ENCODE data around the gene USP13. TPM values are rescaled to one million over a fixed set of nuclear protein-coding genes. Genes with fewer than 3 reads are reported as not detected.

Gene USP13
- total and polyA plus RNA-seq, 5 donors from 2014 or later: 3.2 to 6.5 (median 3.7) TPM

- no peak overlapping the region for H3K4me3 ChIP-seq (ENCODE audit: low read depth, low read length)
- no peak overlapping the region for H3K27ac Mint-ChIP-seq
- ATAC-seq (ENCODE audit: low read depth in 2 of 2) (no peak), DNase-seq (no peak)
- no peak overlapping the region for H3K27ac ChIP-seq (ENCODE audit: insufficient read depth, low read length, poor library complexity, severe bottlenecking)
- H3K4me3 Mint-ChIP-seq: no peak overlapping the region
- H3K27me3 Mint-ChIP-seq: no peaks in the 10 kb centered on the region
- no peaks in the 10 kb centered on the region for H3K4me1 ChIP-seq (ENCODE audit: control insufficient read depth, insufficient read depth, low read length, poor library complexity, severe bottlenecking)
- peaks cover 6% of the 10 kb centered on the region for H3K36me3 Mint-ChIP-seq
- no peaks in the 10 kb centered on the region for H3K36me3 ChIP-seq (ENCODE audit: control insufficient read depth, insufficient read depth, low read length)
- H3K9me3 Mint-ChIP-seq: peaks cover 0 to under 1% (median 0%) of the 10 kb centered on the region in 7 donors
- no peaks in the 10 kb centered on the region for H3K27me3 ChIP-seq (ENCODE audit: control insufficient read depth, insufficient read depth, low read length)
- H3K4me1 Mint-ChIP-seq: peaks cover 0 to 8% (median 5%) of the 10 kb centered on the region in 4 donors
- no peaks in the 10 kb centered on the region for H3K9me3 ChIP-seq (ENCODE audit: control insufficient read depth in 2 of 2, low read length in 2 of 2)
These were observed 19.0 kb downstream of the USP13 start for GRCh38 chr3:179671747-179672242.

GRCh38 chr3:179672918-179673317, 20.1 kb downstream of the USP13 start:
- Mint-ChIP-seq H3K4me1 (peaks cover 0 to 8% (median 5%) of the 10 kb centered on the region in 4 donors), H3K27me3 (no peaks in the 10 kb centered on the region), H3K4me3 (no peak overlapping the region), H3K36me3 (peaks cover 6% of the 10 kb centered on the region), H3K9me3 (no peaks in the 10 kb centered on the region), H3K27ac (no peak overlapping the region)
- no peaks in the 10 kb centered on the region for H3K27me3 ChIP-seq (ENCODE audit: control insufficient read depth, insufficient read depth, low read length)
- no peak overlapping the region for H3K27ac ChIP-seq (ENCODE audit: insufficient read depth, low read length, poor library complexity, severe bottlenecking)
- H3K4me1 ChIP-seq (ENCODE audit: control insufficient read depth, insufficient read depth, low read length, poor library complexity, severe bottlenecking): no peaks in the 10 kb centered on the region
- H3K9me3 ChIP-seq (ENCODE audit: control insufficient read depth in 2 of 2, low read length in 2 of 2): no peaks in the 10 kb centered on the region
- no peaks in the 10 kb centered on the region for H3K36me3 ChIP-seq (ENCODE audit: control insufficient read depth, insufficient read depth, low read length)
- ATAC-seq (ENCODE audit: low read depth in 2 of 2) (no peak), DNase-seq (no peak)
- H3K4me3 ChIP-seq (ENCODE audit: low read depth, low read length): no peak overlapping the region

GRCh38 chr3:179673523-179673922, 20.7 kb downstream of the USP13 start:
- Histone ChIP-seq H3K4me3 (ENCODE audit: low read depth, low read length) (no peak overlapping the region), H3K9me3 (ENCODE audit: control insufficient read depth in 2 of 2, low read length in 2 of 2) (no peaks in the 10 kb centered on the region), H3K4me1 (ENCODE audit: control insufficient read depth, insufficient read depth, low read length, poor library complexity, severe bottlenecking) (no peaks in the 10 kb centered on the region), H3K27ac (ENCODE audit: insufficient read depth, low read length, poor library complexity, severe bottlenecking) (no peak overlapping the region), H3K36me3 (ENCODE audit: control insufficient read depth, insufficient read depth, low read length) (no peaks in the 10 kb centered on the region), H3K27me3 (ENCODE audit: control insufficient read depth, insufficient read depth, low read length) (no peaks in the 10 kb centered on the region)
- no peak overlapping the region for H3K4me3 Mint-ChIP-seq
- H3K27me3 Mint-ChIP-seq: no peaks in the 10 kb centered on the region
- peak overlapping the region in 1 of 3 donors; percentile 0 for H3K27ac Mint-ChIP-seq
- DNase-seq: no peak
- ATAC-seq (ENCODE audit: low read depth in 2 of 2): no peak
- H3K4me1 Mint-ChIP-seq: peaks cover 0 to 7% (median 4%) of the 10 kb centered on the region in 4 donors
- H3K9me3 Mint-ChIP-seq: no peaks in the 10 kb centered on the region
- H3K36me3 Mint-ChIP-seq: peaks cover 6% of the 10 kb centered on the region

GRCh38 chr3:179676081-179676480, 23.2 kb downstream of the USP13 start:
- H3K9me3 ChIP-seq (ENCODE audit: control insufficient read depth in 2 of 2, low read length in 2 of 2): no peaks in the 10 kb centered on the region
- H3K27ac ChIP-seq (ENCODE audit: insufficient read depth, low read length, poor library complexity, severe bottlenecking): no peak overlapping the region
- Mint-ChIP-seq H3K27ac (peak overlapping the region in 1 of 3 donors; percentile 17), H3K4me1 (peaks cover 0 to 7% (median under 1%) of the 10 kb centered on the region in 4 donors), H3K9me3 (no peaks in the 10 kb centered on the region), H3K27me3 (no peaks in the 10 kb centered on the region), H3K4me3 (no peak overlapping the region), H3K36me3 (no peaks in the 10 kb centered on the region)
- DNase-seq (no peak), ATAC-seq (ENCODE audit: low read depth in 2 of 2) (no peak)
- no peaks in the 10 kb centered on the region for H3K4me1 ChIP-seq (ENCODE audit: control insufficient read depth, insufficient read depth, low read length, poor library complexity, severe bottlenecking)
- no peaks in the 10 kb centered on the region for H3K27me3 ChIP-seq (ENCODE audit: control insufficient read depth, insufficient read depth, low read length)
- no peaks in the 10 kb centered on the region for H3K36me3 ChIP-seq (ENCODE audit: control insufficient read depth, insufficient read depth, low read length)
- no peak overlapping the region for H3K4me3 ChIP-seq (ENCODE audit: low read depth, low read length)

GRCh38 chr3:179677884-179678283, 25.0 kb downstream of the USP13 start:
- peaks cover 4% of the 10 kb centered on the region for H3K36me3 Mint-ChIP-seq

GRCh38 chr3:179681492-179682263, 28.8 kb downstream of the USP13 start:
- no peak overlapping the region for H3K4me3 ChIP-seq (ENCODE audit: low read depth, low read length)
- Mint-ChIP-seq H3K36me3 (peaks cover 13% of the 10 kb centered on the region), H3K9me3 (no peaks in the 10 kb centered on the region), H3K4me1 (peaks cover 0 to 6% (median 2%) of the 10 kb centered on the region in 4 donors), H3K4me3 (no peak overlapping the region), H3K27ac (no peak overlapping the region), H3K27me3 (no peaks in the 10 kb centered on the region)
- ATAC-seq (ENCODE audit: low read depth in 2 of 2): no peak
- H3K4me1 ChIP-seq (ENCODE audit: control insufficient read depth, insufficient read depth, low read length, poor library complexity, severe bottlenecking): no peaks in the 10 kb centered on the region
- H3K36me3 ChIP-seq (ENCODE audit: control insufficient read depth, insufficient read depth, low read length): peaks cover 4% of the 10 kb centered on the region
- DNase-seq: no peak
- no peak overlapping the region for H3K27ac ChIP-seq (ENCODE audit: insufficient read depth, low read length, poor library complexity, severe bottlenecking)
- no peaks in the 10 kb centered on the region for H3K27me3 ChIP-seq (ENCODE audit: control insufficient read depth, insufficient read depth, low read length)
- no peaks in the 10 kb centered on the region for H3K9me3 ChIP-seq (ENCODE audit: control insufficient read depth in 2 of 2, low read length in 2 of 2)

More at GRCh38 chr3:179677884-179678283, 25.0 kb downstream of the USP13 start:
- no peak for DNase-seq
- H3K27ac Mint-ChIP-seq: no peak overlapping the region
- Histone ChIP-seq H3K9me3 (ENCODE audit: control insufficient read depth in 2 of 2, low read length in 2 of 2) (no peaks in the 10 kb centered on the region), H3K4me1 (ENCODE audit: control insufficient read depth, insufficient read depth, low read length, poor library complexity, severe bottlenecking) (no peaks in the 10 kb centered on the region), H3K4me3 (ENCODE audit: low read depth, low read length) (no peak overlapping the region), H3K27ac (ENCODE audit: insufficient read depth, low read length, poor library complexity, severe bottlenecking) (no peak overlapping the region), H3K27me3 (ENCODE audit: control insufficient read depth, insufficient read depth, low read length) (no peaks in the 10 kb centered on the region), H3K36me3 (ENCODE audit: control insufficient read depth, insufficient read depth, low read length) (no peaks in the 10 kb centered on the region)
- no peak overlapping the region for H3K4me3 Mint-ChIP-seq
- no peaks in the 10 kb centered on the region for H3K27me3 Mint-ChIP-seq
- no peaks in the 10 kb centered on the region for H3K9me3 Mint-ChIP-seq
- ATAC-seq (ENCODE audit: low read depth in 2 of 2): no peak
- H3K4me1 Mint-ChIP-seq: peaks cover 0 to 4% (median 2%) of the 10 kb centered on the region in 4 donors

GRCh38 chr3:179682426-179683080, 29.7 kb downstream of the USP13 start:
- H3K9me3 ChIP-seq (ENCODE audit: control insufficient read depth in 2 of 2, low read length in 2 of 2): no peaks in the 10 kb centered on the region
- no peaks in the 10 kb centered on the region for H3K9me3 Mint-ChIP-seq
- H3K4me1 Mint-ChIP-seq: peaks cover 0 to 6% (median 2%) of the 10 kb centered on the region in 4 donors
- H3K27me3 ChIP-seq (ENCODE audit: control insufficient read depth, insufficient read depth, low read length): no peaks in the 10 kb centered on the region
- H3K36me3 ChIP-seq (ENCODE audit: control insufficient read depth, insufficient read depth, low read length): peaks cover 4% of the 10 kb centered on the region
- DNase-seq (no peak), ATAC-seq (ENCODE audit: low read depth in 2 of 2) (no peak)
- H3K27ac ChIP-seq (ENCODE audit: insufficient read depth, low read length, poor library complexity, severe bottlenecking): no peak overlapping the region
- H3K36me3 Mint-ChIP-seq: peaks cover 13% of the 10 kb centered on the region
- no peak overlapping the region for H3K4me3 Mint-ChIP-seq
- H3K4me1 ChIP-seq (ENCODE audit: control insufficient read depth, insufficient read depth, low read length, poor library complexity, severe bottlenecking): no peaks in the 10 kb centered on the region
- H3K27ac Mint-ChIP-seq: no peak overlapping the region
- no peak overlapping the region for H3K4me3 ChIP-seq (ENCODE audit: low read depth, low read length)
- H3K27me3 Mint-ChIP-seq: no peaks in the 10 kb centered on the region
